Large intestine (tissue), 3 donors: ENCODE results near the gene NF1. TPM values are rescaled to one million over a fixed set of nuclear protein-coding genes. Genes with fewer than 3 reads are reported as not detected.

Source experiments
- DNase-seq, 2 donors: peaks; one replicate each; pipeline versions ENCODE4 v3.0.0 to v3.0.0-alpha.2; 2013
- H3K27ac ChIP-seq: one replicate; pipeline ENCODE4 v1.5.1; 2013; ENCODE audit warnings: low read length
- H3K27me3 ChIP-seq: 2 replicates; pipeline ENCODE4 v1.6.1; 2013; ENCODE audit warnings: low read length; ENCODE audit not compliant: control insufficient read depth, insufficient read depth
- H3K36me3 ChIP-seq: 2 replicates; pipeline ENCODE4 v1.6.1; 2013; ENCODE audit warnings: low read length; ENCODE audit not compliant: control insufficient read depth, insufficient read depth
- H3K4me1 ChIP-seq: one replicate; pipeline ENCODE4 v1.6.1; 2013; ENCODE audit warnings: low read length; ENCODE audit not compliant: control insufficient read depth, insufficient read depth
- H3K4me3 ChIP-seq: one replicate; pipeline ENCODE4 v1.5.1; 2013; ENCODE audit warnings: low read length
- H3K9me3 ChIP-seq: one replicate; pipeline ENCODE4 v1.6.1; 2013; ENCODE audit warnings: mild to moderate bottlenecking, low read depth, low read length, moderate library complexity; ENCODE audit not compliant: control insufficient read depth
- WGBS: methylation state at CpG from one replicate; pipeline ENCODE4 v1.1.5; 2013; ENCODE audit warnings: low lambda C conversion rate; ENCODE audit not compliant: insufficient coverage; 5-methylcytosine and 5-hydroxymethylcytosine counted together
- polyA plus RNA-seq: library from polyadenylated mRNA; unstranded; fragments of 120-200 nt; gene quantifications from one replicate; pipeline ENCODE4 v1.2.1, GENCODE V29; 2013

The NF1 gene
- polyA plus RNA-seq, 1 donor, result 25.9 TPM

DNA sequence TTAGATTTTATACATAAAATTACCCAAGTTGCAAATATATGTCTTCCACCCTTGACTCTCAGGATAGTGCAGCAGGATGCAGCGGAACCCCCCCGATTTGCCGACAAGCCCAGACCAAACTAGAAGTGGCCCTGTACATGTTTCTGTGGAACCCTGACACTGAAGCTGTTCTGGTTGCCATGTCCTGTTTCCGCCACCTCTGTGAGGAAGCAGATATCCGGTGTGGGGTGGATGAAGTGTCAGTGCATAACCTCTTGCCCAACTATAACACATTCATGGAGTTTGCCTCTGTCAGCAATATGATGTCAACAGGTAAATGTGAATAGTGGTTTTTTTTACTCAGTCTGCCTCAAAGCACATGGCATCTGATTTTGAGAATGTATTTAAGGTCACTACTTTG lies 131.6 kb downstream of the NF1 start:
- Histone ChIP-seq H3K27me3 (no peaks in the 10 kb centered on the region), H3K4me1 (no peaks in the 10 kb centered on the region), H3K27ac (no peak overlapping the region), H3K4me3 (no peak overlapping the region), H3K36me3 (peaks cover 26% of the 10 kb centered on the region), H3K9me3 (no peaks in the 10 kb centered on the region)
- no peak for DNase-seq
- WGBS, result no CpG with 5 or more reads among the region's 5 CpGs

DNA sequence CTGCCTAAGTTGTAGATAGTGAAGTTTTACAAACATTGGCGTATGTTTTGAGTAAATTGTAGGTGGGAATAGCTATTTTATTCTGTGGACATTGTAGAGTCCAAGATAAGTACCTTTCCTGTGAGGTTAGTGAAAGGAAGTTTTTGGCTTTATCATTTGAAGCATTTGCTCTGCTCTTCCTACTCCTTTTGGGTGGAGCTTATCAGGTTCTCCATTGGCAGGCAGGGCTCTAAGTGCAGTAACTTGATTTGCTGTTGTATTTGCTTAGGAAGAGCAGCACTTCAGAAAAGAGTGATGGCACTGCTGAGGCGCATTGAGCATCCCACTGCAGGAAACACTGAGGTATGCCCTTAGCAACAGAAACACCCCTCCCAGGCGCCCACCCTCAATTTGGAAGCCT lies 132.2 kb downstream of the NF1 start:
- peaks cover 26% of the 10 kb centered on the region for H3K36me3 ChIP-seq
- no peak overlapping the region for H3K27ac ChIP-seq
- H3K4me3 ChIP-seq, result no peak overlapping the region
- no CpG with 5 or more reads among the region's 3 CpGs for WGBS
- no peaks in the 10 kb centered on the region for H3K4me1 ChIP-seq
- DNase-seq, result no peak
- no peaks in the 10 kb centered on the region for H3K9me3 ChIP-seq
- no peaks in the 10 kb centered on the region for H3K27me3 ChIP-seq

DNA sequence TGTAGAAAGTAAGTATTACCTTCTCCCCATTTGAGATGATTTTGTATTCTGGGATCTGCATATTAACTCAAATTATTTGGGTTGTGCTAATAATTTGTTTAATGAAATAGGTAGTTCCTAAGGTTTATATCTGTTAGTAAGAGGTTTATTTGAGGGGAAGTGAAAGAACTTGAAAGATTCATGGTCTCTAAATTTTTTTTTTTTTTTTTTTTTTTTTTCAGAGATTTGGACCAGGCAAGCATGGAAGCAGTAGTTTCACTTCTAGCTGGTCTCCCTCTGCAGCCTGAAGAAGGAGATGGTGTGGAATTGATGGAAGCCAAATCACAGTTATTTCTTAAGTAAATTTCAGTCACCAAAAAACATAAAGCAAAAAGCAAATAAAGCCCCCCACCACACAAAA lies 137.1 kb downstream of the NF1 start:
- no peak overlapping the region for H3K27ac ChIP-seq
- DNase-seq, result no peak
- no peak overlapping the region for H3K4me3 ChIP-seq
- no peaks in the 10 kb centered on the region for H3K9me3 ChIP-seq
- no peaks in the 10 kb centered on the region for H3K27me3 ChIP-seq
- no peaks in the 10 kb centered on the region for H3K4me1 ChIP-seq
- peaks cover 50% of the 10 kb centered on the region for H3K36me3 ChIP-seq

DNA sequence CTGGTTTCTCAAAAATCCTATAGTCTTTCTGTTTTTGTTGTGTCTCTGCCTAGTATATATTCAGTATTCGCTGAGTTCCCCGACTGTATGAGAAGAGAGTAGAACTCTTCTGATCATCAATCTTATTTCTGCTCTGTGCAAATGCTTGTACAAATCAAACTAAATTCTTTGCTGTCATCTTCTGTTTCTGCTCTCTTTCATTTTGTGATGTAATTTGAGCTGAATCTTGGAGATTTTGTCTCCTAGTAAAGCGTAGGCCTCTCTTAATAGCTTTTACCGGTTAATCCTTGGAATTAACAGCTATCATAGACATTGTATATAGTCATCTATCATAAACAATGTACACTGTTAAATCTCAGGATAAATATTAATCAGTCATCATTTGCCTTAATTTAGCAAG lies 140.3 kb downstream of the NF1 start:
- Histone ChIP-seq H3K27me3 (no peaks in the 10 kb centered on the region), H3K9me3 (no peaks in the 10 kb centered on the region), H3K27ac (no peak overlapping the region), H3K4me3 (no peak overlapping the region), H3K36me3 (peaks cover 45% of the 10 kb centered on the region), H3K4me1 (no peaks in the 10 kb centered on the region)
- 83% methylated on average over 1 of the region's 4 CpGs for WGBS
- no peak for DNase-seq

DNA sequence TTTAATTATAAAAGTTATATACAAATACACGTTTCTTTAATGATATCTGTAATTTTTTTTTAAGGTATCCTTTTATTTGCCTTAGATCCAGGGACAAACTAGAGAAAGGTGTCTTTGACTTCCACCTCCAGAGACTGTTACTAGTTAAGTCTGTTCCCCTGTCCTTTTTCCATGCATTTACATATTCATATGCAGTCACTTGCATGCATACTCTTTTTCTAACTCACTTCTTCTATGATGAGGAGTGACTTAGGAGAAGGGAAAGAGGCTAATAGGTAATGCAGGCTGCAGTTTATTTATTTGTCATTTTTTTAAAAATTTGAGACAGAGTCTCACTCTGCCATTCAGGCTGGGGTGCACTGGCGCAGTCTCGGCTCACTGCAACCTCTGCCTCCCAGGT lies 141.4 kb downstream of the NF1 start:
- Histone ChIP-seq H3K27me3 (no peaks in the 10 kb centered on the region), H3K4me3 (no peak overlapping the region), H3K9me3 (no peaks in the 10 kb centered on the region), H3K27ac (no peak overlapping the region), H3K36me3 (peaks cover 46% of the 10 kb centered on the region), H3K4me1 (no peaks in the 10 kb centered on the region)
- 100% methylated on average over 1 of the region's 3 CpGs for WGBS
- no peak for DNase-seq

DNA sequence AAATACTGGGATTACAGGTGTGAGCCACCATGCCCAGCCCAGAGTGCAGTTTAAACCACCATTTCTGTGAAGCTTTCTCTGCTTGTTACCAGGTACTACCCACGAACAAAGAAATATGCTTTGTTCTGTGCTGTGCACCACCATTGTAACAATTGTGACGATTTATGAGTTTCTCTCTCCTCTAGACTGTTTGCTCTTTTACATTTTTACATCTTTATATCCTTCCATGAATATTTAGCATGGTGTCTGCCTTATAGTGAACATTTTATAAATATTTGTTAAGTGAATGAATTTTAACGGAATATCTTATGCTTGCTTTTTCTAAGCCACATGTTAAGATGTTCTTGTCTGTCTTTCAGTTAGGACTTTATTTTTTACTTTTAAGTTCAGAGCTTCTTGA lies 141.9 kb downstream of the NF1 start:
- H3K9me3 ChIP-seq, result no peaks in the 10 kb centered on the region
- H3K27ac ChIP-seq, result no peak overlapping the region
- no peaks in the 10 kb centered on the region for H3K27me3 ChIP-seq
- no peaks in the 10 kb centered on the region for H3K4me1 ChIP-seq
- whole genome bisulfite sequencing, result 100% methylated on average over 2 of the region's 3 CpGs
- H3K4me3 ChIP-seq, result no peak overlapping the region
- H3K36me3 ChIP-seq, result peaks cover 47% of the 10 kb centered on the region
- no peak for DNase-seq

DNA sequence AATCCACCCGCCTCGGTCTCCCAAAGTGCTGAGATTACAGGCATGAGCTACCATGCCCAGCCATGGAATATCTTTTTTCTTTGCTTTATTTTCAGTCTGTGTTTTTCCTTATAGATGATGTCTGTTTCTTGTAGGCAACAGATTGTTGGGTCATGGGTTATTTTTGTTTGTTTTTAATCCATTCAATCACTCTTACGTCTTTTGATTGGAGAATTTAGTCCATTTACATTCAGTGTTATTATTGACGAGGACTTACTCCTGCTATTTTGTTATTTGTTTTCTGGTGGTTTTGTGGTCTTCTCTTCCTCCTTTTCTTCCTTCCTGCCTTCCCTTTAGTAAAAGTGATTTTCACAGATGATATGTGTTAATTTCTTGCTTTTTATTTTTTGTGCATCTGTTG lies 146.3 kb downstream of the NF1 start:
- WGBS, result 100% methylated on average over 2 of the region's 4 CpGs

DNA sequence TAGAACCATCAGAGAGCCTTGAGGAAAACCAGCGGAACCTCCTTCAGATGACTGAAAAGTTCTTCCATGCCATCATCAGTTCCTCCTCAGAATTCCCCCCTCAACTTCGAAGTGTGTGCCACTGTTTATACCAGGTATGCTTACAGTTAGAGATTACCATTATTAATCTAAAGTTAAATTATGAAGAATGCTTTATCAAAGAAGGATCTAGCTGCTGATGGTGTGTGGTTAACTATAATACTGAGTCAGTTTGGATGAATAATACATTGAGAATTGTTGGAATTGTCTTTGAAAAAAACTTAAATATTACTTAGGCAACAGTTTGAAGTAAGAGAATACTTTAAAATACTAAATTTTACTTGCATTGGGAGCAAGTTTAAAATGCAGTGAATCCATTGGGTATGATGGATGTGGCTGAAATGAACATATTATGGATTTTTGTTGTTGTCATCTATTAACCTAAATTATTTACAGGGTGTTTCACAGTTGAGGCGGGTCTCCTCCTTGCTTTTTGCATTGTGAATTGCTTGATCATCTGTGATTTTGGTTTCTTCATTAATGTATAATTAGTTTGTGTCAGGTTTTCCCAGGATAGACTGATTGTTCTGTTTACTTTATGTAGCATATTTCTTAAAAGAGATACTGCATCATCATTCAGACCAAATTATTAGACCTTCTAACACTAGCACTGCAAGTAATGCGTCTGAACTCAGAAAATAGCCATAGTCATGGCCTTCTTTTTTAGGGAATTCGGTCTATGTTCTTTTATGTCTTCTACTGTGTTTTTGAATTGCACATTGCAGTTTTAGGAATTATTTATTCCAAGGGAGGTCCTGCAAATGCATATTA lies 154.4 kb downstream of the NF1 start:
- WGBS, result 100% methylated on average over 3 of the region's 5 CpGs
- Histone ChIP-seq H3K4me3 (no peak overlapping the region), H3K27ac (no peak overlapping the region), H3K27me3 (no peaks in the 10 kb centered on the region), H3K9me3 (no peaks in the 10 kb centered on the region), H3K4me1 (peaks cover 8% of the 10 kb centered on the region), H3K36me3 (peaks cover 22% of the 10 kb centered on the region)
- no peak for DNase-seq

More for the DNA sequence above, 146.3 kb downstream of the NF1 start:
- Histone ChIP-seq H3K27ac (no peak overlapping the region), H3K27me3 (no peaks in the 10 kb centered on the region), H3K36me3 (peaks cover 61% of the 10 kb centered on the region), H3K9me3 (no peaks in the 10 kb centered on the region), H3K4me1 (no peaks in the 10 kb centered on the region), H3K4me3 (no peak overlapping the region)
- DNase-seq, result no peak

DNA sequence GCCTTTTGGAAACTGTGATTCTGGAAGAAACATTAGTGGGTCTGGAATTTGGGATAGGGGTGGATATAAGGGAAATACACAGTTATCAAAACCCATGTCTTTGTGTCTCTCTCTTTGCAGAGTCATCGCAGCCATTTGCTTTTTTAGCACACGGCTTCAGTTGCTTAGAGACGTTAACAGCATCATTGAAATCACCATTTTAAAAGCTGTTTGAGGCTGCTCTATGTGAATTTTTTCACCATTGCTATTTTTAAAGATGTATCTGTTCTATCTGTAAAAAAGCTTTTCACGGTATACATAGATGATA lies 155.0 kb downstream of the NF1 start:
- peaks cover 8% of the 10 kb centered on the region for H3K4me1 ChIP-seq
- no peaks in the 10 kb centered on the region for H3K9me3 ChIP-seq
- 100% methylated on average over 1 of the region's 4 CpGs for WGBS
- DNase-seq, result no peak
- peaks cover 16% of the 10 kb centered on the region for H3K36me3 ChIP-seq
- H3K27me3 ChIP-seq, result no peaks in the 10 kb centered on the region
- H3K27ac ChIP-seq, result no peak overlapping the region
- no peak overlapping the region for H3K4me3 ChIP-seq

DNA sequence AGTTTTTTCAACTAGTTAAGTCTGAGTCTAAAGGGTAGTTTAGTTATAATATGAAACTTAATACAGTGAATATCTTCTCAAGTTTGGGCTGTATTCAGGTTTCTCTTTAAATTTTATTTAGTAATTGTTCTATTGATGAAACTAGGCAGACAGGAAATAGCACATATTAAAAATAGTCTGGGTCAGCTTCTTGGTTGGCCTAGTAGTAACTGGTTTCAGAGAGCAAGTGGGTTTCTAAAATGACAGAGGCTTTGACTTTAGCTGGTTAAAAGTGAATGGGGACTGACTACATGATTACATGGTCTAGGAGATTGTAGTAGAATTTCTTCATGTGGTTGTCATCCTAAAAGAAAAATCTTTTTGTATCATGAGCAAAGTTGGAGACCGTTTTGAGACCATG lies 155.5 kb downstream of the NF1 start:
- Histone ChIP-seq H3K4me3 (no peak overlapping the region), H3K27ac (peak overlapping the region; percentile 74), H3K4me1 (peaks cover 8% of the 10 kb centered on the region), H3K36me3 (peaks cover 12% of the 10 kb centered on the region), H3K9me3 (no peaks in the 10 kb centered on the region), H3K27me3 (no peaks in the 10 kb centered on the region)
- no peak for DNase-seq
- no CpG with 5 or more reads among the region's 1 CpG for WGBS
